Skeletal muscle cell (primary cell): Measurements from ENCODE around the gene CSAG3.
"Not testable (repeated sequence)": the region's sequence is repeated elsewhere in the genome, so short reads cannot be mapped to it uniquely, and the experiment has no call there.

Experiments
- DNase-seq: peaks from one replicate; pipeline ENCODE4 v3.0.0-alpha.2; 2010; ENCODE audit warnings: low read depth
- H3K4me3 ChIP-seq: 2 replicates; pipeline ENCODE4 v1.5.1; 2011; ENCODE audit warnings: low read depth, mild to moderate bottlenecking, control low read depth, low read length, moderate library complexity

CSAG3 gene

DNA sequence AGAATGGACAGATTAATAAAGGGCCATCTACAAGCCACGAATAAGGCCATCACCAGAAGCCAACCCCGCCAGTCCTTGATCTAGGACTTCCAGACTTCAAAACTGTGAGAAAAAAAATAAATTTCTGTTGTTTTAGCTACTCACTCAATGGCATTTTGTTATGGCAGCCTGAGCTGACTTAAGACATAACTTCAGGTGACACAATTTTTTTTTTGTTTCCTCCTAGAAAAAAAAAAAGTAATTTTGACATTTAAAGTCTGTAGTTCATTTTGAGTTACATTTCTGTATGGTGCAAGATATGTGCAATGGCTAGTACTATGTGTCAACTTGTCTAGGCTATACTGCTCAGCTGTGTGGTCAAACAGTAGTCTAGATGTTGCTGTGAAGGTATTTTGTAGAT, at the start of gene CSAG3:
Gene CSAG3, plus strand, starts transcription at position 301 of the 400 bp plus-strand sequence.
- H3K4me3 ChIP-seq = not testable (repeated sequence)

DNA sequence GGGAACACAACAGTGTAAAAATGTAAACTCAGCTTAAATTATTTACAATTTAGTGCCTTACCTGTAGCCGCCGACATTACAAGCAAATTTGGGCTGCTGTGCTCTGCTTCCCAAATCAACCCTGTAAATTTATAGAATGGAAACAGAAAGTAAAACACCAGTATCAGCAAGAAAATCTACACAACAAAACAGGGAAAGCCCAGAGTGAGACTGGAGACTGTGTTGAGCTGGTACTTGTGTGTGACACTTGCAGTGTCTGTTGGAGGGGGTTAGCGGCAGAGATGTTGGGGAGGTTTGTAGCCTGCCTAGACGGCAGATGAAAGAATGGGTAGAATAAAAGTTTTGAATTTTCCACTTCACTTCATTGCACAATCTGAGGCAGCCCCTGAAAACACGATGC, 45.8 kb upstream of the CSAG3 start:
- not testable (repeated sequence) for H3K4me3 ChIP-seq, DNase-seq

More for the DNA sequence above, at the start of gene CSAG3:
- not testable (repeated sequence) for DNase-seq

DNA sequence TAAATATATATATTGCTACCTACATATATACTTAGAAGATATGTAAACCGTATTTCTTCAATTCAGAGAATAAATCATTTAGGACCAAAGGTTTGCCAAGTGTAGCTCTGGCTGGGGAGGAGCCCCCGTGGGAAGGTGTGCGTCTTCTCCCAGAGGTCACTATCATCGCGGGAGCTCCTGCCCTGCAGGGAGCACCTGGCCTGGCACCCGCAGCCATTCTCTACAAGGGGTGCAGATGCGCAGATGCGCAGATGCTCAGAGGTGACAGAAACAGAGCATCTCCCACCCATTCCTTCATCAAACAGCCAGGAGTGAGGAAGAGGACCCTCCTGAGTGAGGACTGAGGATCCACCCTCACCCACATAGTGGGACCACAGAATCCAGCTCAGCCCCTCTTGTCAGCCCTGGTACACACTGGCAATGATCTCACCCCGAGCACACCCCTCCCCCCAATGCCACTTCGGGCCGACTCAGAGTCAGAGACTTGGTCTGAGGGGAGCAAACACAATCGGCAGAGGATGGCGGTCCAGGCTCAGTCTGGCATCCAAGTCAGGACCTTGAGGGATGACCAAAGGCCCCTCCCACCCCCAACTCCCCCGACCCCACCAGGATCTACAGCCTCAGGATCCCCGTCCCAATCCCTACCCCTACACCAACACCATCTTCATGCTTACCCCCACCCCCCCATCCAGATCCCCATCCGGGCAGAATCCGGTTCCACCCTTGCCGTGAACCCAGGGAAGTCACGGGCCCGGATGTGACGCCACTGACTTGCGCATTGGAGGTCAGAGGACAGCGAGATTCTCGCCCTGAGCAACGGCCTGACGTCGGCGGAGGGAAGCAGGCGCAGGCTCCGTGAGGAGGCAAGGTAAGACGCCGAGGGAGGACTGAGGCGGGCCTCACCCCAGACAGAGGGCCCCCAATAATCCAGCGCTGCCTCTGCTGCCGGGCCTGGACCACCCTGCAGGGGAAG, 44.9 kb upstream of the CSAG3 start, which contains the start of gene MAGEA2B:
Gene MAGEA2B, plus strand, starts transcription at position 814 of the 973 bp plus-strand sequence. CDS start 2,479 bp downstream, outside the sequence.
- H3K4me3 ChIP-seq, DNase-seq: not testable (repeated sequence)

DNA sequence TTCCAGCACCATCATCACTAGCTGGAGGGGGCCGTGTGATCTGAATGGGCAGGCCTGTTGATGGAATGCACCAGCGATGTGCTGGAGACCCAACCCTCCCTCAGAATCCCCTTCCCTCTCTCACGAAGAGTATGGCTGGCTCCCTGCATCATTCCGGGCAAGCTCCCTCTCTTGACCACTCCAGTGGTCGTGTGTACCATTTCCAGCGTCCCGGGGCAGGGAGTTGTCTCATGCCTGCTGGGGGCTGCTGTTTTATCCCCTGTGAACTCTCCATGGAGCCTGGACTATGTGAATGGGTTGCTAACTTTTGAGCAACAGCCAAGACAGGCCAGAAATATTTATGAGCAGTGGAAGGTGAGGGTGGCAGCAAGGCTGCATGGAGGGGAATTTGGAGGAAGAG, 33.6 kb upstream of the CSAG3 start:
- no peak for DNase-seq
- no peak overlapping the region for H3K4me3 ChIP-seq

DNA sequence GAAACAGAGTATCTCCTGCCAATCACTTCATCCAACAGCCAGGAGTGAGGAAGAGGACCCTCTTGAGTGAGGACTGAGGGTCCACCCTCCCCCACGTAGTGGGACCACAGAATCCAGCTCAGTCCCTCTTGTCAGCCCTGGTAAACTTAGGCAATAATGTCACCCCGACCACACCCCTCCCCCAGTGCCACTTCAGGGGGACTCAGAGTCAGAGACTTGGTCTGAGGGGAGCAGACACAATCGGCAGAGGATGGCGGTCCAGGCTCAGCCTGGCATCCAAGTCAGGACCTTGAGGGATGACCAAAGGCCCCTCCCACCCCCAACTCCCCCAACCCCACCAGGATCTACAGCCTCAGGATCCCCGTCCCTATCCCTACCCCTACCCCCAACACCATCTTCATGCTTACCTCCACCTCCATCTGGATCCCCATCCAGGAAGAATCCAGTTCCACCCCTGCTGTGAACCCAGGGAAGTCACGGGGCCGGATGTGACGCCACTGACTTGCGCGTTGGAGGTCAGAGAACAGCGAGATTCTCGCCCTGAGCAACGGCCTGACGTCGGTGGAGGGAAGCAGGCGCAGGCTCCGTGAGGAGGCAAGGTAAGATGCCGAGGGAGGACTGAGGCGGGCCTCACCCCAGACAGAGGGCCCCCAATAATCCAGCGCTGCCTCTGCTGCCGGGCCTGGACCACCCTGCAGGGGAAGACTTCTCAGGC, 25.6 kb upstream of the CSAG3 start, which contains the start of the genes CSAG1 and MAGEA12:
Gene CSAG1, minus strand, starts transcription at position 461 of the 715 bp plus-strand sequence. CDS start 1,261 bp downstream, outside the sequence.
Gene MAGEA12, plus strand, starts transcription at position 497 of the 715 bp plus-strand sequence. CDS start 2,405 bp downstream, outside the sequence.
- no peak for DNase-seq
- no peak within 1 kb of the TSS for H3K4me3 ChIP-seq

DNA sequence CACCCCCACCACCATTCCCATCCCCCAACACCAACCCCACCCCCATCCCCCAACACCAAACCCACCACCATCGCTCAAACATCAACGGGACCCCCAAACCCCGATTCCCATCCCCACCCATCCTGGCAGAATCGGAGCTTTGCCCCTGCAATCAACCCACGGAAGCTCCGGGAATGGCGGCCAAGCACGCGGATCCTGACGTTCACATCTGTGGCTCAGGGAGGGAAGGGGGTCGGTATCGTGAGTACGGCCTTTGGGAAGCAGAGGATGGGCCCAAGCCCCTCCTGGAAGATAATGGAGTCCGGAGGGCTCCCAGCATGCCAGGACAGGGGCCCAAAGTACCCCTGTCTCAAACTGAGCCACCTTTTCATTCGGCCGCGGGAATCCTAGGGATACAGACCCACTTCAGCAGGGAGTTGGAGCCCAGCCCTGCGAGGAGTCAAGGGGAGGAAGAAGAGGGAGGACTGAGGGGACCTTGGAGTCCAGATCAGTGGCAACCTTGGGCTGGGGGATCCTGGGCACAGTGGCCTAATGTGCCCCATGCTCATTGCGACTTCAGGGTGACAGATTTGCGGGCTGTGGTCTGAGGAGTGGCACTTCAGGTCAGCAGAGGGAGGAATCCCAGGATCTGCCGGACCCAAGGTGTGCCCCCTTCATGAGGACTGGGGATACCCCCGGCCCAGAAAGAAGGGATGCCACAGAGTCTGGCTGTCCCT, 24.7 kb upstream of the CSAG3 start:
- H3K4me3 ChIP-seq, DNase-seq: not testable (repeated sequence)

DNA sequence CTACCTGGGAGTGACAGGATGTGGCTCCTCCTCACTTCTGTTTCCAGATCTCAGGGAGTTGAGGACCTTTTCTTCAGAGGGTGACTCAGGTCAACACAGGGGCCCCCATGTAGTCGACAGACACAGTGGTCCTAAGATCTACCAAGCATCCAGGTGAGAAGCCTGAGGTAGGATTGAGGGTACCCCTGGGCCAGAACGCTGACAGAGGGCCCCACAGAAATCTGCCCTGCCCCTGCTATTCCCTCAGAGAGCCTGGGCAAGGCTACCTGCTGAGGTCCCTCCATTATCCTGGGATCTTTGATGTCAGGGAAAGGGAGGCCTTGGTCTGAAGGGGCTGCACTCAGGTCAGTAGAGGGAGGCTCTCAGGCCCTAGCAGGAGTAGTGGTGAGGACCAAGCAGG, 23.9 kb upstream of the CSAG3 start:
- no peak for DNase-seq
- no peak overlapping the region for H3K4me3 ChIP-seq

DNA sequence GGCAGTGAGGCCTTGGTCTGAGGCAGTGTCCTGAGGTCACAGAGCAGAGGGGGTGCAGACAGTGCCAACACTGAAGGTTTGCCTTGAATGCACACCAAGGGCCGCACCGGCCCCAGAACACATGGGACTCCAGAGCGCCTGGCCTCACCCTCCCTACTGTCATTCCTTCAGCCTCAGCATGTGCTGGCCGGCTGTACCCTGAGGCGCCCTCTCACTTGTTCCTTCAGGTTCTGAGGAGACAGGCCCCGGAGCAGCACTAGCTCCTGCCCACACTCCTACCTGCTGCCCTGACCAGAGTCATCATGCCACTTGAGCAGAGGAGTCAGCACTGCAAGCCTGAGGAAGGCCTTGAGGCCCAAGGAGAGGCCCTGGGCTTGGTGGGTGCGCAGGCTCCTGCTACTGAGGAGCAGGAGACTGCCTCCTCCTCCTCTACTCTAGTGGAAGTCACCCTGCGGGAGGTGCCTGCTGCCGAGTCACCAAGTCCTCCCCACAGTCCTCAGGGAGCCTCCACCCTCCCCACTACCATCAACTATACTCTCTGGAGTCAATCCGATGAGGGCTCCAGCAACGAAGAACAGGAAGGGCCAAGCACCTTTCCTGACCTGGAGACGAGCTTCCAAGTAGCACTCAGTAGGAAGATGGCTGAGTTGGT, 23.0 kb upstream of the CSAG3 start:
- H3K4me3 ChIP-seq = no peak overlapping the region
- DNase-seq = no peak

DNA sequence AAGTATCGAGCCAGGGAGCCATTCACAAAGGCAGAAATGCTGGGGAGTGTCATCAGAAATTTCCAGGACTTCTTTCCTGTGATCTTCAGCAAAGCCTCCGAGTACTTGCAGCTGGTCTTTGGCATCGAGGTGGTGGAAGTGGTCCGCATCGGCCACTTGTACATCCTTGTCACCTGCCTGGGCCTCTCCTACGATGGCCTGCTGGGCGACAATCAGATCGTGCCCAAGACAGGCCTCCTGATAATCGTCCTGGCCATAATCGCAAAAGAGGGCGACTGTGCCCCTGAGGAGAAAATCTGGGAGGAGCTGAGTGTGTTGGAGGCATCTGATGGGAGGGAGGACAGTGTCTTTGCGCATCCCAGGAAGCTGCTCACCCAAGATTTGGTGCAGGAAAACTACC, 22.5 kb upstream of the CSAG3 start:
- H3K4me3 ChIP-seq, DNase-seq: not testable (repeated sequence)

DNA sequence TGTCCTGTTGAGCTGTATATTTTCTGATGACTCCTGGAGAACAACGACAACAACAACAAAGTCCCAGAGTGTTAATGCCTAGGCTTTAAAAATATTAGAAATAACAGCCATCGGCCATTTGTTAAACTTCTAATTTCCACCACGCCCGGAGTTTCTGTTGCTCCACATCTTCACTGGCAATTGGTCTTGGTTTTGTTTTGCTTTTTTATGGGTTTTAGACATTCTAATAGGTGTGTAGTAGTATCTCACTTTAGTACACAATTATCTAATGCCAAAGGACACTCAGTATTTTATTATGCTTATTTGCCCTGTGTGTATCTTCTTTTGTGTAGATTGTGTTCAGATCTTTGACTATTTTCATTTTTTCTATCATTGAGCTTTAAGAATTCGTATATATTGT, 20.5 kb upstream of the CSAG3 start:
- H3K4me3 ChIP-seq = no peak overlapping the region
- no peak for DNase-seq

DNA sequence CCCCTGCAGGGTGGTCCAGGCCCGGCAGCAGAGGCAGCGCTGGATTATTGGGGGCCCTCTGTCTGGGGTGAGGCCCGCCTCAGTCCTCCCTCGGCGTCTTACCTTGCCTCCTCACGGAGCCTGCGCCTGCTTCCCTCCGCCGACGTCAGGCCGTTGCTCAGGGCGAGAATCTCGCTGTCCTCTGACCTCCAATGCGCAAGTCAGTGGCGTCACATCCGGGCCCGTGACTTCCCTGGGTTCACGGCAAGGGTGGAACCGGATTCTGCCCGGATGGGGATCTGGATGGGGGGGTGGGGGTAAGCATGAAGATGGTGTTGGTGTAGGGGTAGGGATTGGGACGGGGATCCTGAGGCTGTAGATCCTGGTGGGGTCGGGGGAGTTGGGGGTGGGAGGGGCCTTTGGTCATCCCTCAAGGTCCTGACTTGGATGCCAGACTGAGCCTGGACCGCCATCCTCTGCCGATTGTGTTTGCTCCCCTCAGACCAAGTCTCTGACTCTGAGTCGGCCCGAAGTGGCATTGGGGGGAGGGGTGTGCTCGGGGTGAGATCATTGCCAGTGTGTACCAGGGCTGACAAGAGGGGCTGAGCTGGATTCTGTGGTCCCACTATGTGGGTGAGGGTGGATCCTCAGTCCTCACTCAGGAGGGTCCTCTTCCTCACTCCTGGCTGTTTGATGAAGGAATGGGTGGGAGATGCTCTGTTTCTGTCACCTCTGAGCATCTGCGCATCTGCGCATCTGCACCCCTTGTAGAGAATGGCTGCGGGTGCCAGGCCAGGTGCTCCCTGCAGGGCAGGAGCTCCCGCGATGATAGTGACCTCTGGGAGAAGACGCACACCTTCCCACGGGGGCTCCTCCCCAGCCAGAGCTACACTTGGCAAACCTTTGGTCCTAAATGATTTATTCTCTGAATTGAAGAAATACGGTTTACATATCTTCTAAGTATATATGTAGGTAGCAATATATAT, 5.0 kb upstream of the CSAG3 start, which contains the start of gene MAGEA2:
Gene MAGEA2, minus strand, starts transcription at position 157 of the 965 bp plus-strand sequence. CDS start 2,479 bp downstream, outside the sequence.
- H3K4me3 ChIP-seq, DNase-seq: not testable (repeated sequence)

DNA sequence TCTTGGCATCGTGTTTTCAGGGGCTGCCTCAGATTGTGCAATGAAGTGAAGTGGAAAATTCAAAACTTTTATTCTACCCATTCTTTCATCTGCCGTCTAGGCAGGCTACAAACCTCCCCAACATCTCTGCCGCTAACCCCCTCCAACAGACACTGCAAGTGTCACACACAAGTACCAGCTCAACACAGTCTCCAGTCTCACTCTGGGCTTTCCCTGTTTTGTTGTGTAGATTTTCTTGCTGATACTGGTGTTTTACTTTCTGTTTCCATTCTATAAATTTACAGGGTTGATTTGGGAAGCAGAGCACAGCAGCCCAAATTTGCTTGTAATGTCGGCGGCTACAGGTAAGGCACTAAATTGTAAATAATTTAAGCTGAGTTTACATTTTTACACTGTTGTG, 4.1 kb upstream of the CSAG3 start:
- not testable (repeated sequence) for H3K4me3 ChIP-seq, DNase-seq

DNA sequence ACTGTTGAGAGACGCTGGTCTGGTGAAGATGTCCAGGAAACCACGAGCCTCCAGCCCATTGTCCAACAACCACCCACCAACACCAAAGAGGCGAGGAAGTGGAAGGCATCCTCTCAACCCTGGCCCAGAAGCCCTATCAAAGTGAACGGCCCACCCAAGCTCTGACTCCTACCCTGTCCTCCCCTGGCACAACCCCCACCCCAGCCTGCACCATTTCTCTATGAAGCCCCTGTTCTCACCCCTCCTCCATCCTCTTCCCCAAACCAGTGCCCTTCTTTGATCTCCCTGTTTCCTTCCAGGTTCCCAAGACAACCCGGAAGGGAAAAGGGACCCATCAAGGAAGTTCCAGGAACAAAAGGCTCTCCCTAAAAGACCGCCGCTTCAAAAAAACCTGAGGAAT, 526 bp downstream of the CSAG3 start:
- not testable (repeated sequence) for H3K4me3 ChIP-seq, DNase-seq

DNA sequence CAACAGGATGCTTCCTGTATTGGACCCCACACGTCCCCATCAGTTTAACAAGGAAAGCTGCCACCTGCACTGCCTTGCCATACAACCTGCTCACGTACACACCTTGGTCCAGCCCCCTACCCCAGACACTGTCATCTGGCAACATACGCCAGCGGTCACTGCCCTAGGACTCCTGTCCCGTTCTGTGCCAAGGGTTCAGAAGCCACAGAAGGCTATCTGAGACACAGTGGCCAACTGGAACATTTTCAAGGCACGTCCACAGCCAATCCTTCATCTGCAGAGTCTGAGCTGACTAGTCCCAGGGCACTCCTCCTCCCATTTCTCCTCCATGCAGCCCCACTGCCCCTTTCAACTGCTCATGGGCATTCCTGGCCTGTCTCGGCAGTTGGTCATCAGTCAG, 2.6 kb downstream of the CSAG3 start:
- not testable (repeated sequence) for DNase-seq, H3K4me3 ChIP-seq

DNA sequence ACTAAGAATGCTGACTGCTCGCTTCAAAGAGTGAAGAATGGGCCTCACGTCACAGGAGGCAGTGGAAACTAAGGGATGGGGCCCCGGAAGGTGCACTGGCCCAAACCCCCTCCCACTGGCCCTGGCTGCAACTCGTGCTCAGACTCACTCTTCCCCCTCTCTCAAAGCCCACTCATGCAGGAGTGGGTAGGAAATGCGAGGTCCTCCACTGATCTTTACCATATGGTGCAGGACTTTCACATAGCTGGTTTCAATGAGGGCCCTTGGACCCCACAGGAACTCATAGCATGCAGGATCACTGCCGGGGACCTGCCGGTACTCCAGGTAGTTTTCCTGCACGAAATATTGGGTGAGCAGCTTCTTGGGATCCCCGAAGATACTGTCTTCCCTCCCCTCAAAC, 7.5 kb downstream of the CSAG3 start:
- not testable (repeated sequence) for DNase-seq, H3K4me3 ChIP-seq

DNA sequence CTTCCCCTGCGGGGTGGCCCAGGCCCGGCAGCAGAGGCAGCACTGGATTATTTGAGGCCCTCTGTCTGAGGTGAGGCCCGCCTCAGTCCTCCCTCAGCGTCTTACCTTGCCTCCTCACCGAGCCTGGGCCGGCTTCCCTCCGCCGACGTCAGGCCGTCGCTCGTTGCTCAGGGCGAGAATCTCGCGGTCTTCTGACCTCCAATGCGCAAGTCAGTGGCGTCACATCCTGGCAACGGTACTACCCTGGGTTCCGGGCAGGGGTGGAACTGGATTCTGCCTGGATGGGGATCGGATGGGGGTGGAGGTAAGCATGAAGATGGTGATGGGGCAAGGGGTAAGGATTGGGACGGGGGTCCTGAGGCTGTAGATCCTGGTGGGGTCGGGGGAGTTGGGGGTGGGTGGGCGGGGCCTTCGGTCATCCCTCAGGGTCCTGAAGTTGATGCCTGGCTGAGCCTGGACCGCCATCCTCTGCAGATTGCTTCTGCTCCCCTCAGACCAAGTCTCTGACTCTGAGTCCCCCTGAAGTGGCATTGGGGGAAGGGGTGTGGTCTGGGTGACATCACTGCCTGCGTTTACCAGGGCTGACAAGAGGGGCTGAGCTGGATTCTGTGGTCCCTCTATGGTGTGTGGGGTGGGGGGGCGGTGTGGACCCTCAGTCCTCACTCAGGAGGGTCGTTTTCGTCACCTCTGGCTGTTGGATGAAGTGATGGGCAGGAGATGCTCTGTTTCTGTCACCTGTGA, 10.7 kb downstream of the CSAG3 start, which contains the start of gene MAGEA6:
Gene MAGEA6, minus strand, starts transcription at position 141 of the 741 bp plus-strand sequence. CDS start 2,039 bp downstream, outside the sequence.
- H3K4me3 ChIP-seq, DNase-seq: not testable (repeated sequence)

DNA sequence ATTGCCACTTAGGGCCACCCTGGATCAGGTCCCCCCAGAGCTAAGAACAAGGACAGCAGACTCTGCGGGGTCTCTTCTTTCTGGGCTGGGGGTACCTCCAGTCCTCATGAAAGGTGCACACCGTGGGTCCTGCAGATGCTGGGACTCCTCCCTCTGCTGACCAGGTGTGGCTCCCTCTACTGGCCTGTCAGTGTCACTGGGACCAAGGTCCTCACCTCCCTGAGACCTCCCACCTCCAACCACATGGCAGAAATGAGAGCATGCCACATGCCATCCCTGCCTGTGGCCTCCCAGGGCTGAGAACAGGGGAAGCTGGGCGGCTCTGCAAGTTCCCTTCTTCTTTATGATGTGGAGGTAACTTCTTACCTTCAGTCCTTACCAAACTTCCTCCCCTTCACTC, 28.0 kb downstream of the CSAG3 start:
- DNase-seq, H3K4me3 ChIP-seq: not testable (repeated sequence)
